ENCODE measurements around the gene MC1R.
"Not testable (repeated sequence)": the region's sequence is repeated elsewhere in the genome, so short reads cannot be mapped to it uniquely, and the experiment has no call there.

MC1R gene

DNA sequence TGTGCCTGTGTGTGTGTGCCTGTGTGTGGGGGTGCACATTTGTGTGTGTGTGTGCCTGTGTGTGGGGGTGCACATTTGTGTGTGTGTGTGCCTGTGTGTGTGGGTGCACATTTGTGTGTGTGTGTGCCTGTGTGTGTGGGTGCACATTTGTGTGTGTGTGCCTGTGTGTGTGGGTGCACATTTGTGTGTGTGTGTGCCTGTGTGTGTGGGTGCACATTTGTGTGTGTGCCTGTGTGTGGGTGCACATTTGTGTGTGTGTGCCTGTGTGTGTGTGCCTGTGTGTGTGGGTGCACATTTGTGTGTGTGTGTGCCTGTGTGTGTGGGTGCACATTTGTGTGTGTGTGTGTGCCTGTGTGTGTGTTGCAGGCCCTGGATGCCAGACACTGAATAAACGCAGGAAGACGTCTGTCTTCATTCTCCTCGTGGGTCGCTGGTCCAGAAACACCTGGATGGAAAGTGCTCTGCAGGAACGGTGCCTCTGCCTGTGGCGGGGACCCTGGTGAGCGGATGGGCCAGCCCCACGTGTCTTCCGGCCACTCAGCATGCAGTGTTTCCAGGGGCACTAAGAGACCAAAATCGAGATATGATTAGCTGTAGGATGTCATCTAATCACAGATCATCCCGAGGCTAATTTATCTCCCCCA is 3.9 kb upstream of the MC1R start:
- DNase-seq (ENCODE audit: low spot score), result not testable (repeated sequence)

DNA sequence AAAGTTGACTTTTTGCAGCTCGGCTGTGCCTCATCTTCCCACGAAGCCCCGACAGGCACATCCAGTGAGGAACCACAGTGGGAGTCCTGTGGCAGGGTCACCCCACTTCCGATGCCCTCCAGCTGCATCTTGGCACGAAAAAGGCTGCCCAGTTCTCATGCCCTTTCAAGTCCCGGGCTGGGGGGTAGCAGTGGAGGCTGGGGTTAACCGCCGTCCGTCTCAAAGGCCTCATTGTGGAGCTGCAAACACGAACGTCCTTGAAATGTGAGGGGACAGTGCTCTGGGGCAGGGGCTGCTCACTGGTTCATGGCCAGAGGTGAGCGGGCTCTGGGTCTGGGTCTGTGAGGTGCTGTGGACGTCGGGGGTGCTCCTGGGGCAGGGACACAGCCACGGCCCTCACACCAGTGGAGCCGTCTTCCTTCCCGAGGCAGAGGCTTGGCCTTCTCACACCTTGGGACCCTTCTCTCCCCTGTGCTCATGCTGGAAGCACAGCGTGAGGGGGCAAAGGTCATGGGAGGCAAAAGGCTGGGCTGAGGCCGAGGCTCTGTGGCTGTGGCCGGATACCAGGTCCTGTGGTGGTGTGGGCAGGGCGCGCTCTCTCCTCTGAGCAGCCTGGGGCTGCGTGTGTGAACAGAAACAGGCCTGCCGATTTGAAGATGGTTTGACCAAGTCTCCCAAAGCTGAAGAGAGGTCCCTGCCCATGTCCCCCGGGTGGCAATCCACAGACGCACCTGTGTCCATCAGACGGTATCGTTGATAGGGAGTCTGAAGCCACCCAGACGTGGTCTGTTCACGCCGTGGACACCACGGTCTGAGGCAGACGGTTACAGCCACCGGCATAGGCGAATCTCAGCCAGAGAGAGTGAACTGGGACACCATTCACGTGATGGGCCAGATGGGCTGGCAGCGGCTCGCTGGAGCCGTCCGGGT is 3.1 kb upstream of the MC1R start:
- no peak for DNase-seq (ENCODE audit: low spot score)

DNA sequence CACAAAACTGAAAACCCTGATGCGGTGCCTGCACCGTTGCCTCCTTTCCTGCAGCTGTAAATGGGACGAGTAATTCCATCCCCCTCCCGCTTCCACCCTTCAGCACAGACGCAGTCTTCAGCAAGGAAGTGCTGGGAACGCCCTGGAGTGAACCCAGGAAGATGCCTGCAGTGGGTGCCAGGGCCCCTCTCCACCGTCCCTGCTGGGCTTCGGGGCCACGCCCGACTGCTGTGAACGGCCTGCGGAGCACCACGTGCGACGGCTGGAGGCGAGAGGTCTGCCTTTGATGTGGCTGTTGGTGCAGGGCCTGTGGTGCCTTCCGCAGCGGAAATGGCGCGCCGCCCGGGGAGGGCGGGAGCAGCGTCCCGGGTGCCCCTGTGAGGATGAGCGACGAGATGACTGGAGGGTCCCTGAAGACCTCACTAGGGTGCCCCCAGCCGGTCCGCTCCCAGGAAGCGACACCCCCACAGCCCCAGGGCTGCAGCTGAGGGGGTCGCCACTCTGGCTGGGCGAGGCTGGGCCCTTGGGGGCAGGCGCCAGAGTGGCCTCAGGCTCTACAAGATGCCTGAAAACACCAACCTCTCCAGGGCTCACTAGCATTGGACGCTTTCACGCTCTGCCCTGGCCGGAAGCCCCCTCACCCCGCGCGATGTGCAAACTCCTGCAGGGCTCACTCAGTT is 749 bp upstream of the MC1R start:
- DNase-seq (ENCODE audit: low spot score), result no peak

DNA sequence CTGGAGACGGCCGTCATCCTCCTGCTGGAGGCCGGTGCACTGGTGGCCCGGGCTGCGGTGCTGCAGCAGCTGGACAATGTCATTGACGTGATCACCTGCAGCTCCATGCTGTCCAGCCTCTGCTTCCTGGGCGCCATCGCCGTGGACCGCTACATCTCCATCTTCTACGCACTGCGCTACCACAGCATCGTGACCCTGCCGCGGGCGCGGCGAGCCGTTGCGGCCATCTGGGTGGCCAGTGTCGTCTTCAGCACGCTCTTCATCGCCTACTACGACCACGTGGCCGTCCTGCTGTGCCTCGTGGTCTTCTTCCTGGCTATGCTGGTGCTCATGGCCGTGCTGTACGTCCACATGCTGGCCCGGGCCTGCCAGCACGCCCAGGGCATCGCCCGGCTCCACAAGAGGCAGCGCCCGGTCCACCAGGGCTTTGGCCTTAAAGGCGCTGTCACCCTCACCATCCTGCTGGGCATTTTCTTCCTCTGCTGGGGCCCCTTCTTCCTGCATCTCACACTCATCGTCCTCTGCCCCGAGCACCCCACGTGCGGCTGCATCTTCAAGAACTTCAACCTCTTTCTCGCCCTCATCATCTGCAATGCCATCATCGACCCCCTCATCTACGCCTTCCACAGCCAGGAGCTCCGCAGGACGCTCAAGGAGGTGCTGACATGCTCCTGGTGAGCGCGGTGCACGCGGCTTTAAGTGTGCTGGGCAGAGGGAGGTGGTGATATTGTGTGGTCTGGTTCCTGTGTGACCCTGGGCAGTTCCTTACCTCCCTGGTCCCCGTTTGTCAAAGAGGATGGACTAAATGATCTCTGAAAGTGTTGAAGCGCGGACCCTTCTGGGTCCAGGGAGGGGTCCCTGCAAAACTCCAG is 1.1 kb downstream of the MC1R start:
- no peak for DNase-seq (ENCODE audit: low spot score)

DNA sequence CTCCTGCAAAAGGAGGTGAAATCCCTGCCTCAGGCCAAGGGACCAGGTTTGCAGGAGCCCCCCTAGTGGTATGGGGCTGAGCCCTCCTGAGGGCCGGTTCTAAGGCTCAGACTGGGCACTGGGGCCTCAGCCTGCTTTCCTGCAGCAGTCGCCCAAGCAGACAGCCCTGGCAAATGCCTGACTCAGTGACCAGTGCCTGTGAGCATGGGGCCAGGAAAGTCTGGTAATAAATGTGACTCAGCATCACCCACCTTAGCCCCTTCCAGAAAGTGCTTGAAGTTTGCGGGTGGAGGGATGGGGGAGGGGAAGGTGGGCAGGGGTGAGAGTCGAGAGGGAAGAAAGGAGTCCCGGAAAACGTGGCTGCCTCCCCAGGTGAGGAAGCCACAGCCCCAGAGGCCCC is 2.1 kb downstream of the MC1R start:
- no peak for DNase-seq (ENCODE audit: low spot score)

DNA sequence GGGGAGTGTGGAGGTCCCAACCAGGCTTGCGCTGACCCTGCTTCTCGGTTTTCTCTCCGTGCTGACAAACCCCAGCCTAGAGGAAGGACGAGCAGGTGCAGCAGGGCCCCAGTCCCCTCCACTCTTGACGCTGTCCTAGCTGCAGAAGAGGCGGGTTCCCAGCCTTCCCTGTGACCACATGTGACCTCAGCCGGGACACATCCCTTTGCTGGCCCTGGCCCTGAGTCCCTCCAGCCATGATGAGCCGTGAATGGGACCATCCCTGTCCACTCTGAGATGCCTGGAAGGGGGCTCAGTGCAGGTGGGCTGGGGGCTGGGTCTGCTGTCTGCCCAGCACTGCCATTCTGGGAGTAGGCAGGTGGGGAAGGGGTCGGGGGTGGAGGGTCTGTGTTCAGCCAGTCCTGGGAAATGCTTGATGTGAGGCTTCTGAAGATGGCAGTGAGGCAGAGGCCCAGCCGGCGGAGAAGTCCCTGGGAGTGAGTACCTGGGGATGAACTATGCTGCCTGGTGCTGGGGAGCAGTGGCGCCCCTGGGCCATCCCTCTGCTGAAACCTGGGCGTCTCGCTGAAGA is 2.6 kb downstream of the MC1R start:
- DNase-seq (ENCODE audit: low spot score), result no peak

DNA sequence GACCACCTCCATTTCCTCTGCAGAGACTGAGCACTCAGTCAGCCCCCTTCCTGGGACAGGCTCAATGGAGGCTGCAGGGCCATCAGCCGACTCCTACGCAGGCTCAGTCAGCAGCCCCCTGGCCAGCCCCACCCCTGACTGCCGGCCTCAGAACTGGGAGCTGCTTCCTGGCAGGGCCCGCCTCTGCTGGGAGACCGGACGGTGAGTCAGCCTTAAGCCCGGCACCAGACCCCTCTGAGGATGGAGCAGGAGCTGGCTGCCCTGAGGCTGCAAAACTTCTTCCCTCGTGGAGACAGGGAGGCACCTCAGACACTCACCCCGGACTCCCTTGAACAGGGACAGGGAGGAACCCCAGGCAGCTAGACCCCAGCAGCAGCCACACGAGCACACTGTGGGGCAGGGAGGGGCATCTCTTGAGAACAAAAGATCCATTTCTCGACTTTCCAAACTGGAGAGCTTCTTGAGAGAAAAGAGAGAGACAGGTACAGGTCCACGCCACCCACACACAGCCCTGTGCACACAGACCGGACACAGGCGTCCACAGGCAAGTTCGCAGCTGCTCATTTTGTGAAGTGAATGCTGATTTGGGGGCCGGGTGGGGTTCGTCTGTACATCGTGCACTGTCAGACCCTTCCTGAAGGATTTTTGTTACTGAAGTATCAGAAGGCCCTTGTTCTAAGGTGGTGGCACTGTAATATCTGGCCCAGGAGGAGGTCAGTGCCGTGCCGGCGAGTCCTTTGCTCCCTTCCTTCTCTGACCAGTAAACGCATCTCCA is 3.2 kb downstream of the MC1R start:
- DNase-seq (ENCODE audit: low spot score), result no peak

DNA sequence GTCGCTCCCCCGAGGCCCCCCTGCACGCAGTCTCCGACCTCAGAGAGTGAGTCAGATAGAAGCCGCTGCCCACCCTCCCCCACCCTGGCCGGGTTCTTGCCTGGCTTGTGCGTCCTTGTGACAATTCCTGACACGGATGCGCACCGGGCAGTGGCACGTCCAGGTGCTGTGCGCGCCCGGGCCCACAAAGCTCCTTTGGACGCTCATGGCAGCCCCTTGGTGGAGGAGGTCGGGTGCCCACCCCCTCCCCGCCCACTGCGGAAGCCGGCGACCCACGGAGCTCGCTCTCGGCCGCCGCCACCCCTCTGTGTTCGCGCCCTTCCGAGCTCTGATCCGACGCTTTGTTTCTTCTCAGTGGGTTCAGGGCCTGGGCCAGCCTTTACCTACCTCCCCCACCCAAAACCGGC is 3.8 kb downstream of the MC1R start:
- DNase-seq (ENCODE audit: low spot score), result no peak

DNA sequence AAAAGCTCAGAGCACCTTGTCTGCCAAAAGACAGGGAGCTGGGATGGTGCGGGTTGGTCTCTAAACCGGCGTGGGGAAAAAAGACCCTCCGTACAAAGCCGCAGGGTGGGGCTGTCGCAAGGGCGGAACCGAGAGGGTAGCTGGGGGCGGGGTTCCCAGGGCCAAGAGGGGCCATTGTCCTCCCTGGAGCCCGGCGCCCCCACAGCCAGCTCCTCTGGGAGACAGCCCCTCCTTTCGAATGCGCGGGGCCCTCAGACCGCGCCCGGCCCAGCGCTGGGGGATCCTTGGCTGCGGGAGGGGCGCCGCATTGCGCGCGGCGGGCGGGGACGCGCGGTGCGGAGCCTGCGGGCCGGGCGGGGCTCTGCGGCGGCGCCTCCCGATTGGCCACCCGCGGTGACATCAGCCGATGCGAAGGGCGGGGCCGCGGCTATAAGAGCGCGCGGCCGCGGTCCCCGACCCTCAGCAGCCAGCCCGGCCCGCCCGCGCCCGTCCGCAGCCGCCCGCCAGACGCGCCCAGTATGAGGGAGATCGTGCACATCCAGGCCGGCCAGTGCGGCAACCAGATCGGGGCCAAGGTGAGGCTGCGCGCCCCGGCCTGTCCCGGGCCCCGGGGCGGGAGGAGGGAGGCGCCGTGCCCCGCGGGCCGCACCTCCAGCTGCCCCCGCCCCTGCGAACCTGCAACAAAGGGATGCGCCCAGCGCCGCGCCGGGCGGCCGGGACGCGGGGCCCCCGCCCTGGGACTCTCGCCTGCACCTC is 4.4 kb downstream of the MC1R start, which contains the start of gene TUBB3:
Gene TUBB3, plus strand, starts transcription at position 459 of the 756 bp plus-strand sequence. Its CDS starts 60 bp downstream, at position 519.
- DNase-seq (ENCODE audit: low spot score), result peak; percentile 83

DNA sequence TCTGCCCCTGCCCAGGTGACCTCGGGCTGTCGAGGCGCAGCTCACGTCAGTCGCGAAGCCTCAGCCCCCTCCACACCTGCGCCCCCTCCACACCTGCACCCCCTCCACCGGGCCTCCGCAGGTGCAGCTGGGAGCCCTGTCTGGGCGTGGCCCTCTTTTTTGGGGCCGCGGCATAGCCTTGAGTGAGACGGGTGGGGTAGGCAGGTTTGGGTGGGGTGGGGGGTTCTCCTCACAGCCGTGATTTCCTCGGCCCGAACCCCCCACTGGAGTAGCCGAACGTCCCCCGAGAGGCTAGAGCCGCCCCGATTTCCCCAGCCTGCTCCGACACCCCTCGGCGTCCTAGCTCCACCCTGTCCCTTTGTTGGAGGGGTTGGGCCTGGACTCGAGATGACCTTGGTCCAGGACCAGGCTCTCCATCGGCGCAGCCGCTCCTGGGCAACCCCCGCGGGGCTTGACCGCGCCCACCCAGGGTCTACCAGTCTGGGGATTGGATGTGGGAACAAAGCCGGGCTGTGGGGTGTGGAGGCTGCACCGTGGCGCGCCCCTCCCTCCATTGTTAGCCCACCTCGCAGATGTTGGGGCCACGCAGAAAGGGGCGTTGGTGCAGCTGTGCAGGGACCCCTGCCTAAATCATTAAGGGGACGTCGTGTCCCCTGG is 5.1 kb downstream of the MC1R start:
- no peak for DNase-seq (ENCODE audit: low spot score)

DNA sequence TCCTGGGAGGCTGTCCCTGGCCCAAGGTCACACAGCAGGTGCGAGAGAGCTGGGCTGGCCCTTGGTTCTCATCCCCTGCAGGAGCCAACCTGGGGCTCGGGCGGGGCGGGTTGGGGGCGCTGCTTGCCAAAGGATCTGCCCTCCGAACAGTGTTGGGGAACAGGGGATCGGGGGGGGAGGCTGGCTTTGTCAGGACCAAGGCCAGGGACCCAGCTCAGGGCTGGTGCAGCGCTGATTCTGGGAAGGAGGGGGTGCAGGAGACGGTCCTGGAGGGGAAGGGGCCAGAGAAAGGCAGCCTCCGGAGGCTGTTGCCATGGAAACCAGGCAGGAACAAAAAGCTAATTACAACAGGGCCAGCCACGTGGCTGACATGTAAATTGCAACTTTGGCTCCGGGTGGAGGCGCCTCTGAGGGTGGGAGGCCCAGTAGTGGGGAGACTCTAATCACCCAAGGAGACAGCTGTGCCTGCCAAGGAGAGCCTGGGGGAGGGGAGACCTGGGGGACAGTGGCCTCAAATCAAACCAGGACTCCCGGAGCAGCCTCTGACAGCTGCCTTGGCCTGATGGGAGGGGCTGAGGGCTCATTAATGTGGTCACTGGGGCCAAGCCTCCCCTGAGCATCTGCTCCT is 5.7 kb downstream of the MC1R start:
- peak; percentile 79 for DNase-seq (ENCODE audit: low spot score)

DNA sequence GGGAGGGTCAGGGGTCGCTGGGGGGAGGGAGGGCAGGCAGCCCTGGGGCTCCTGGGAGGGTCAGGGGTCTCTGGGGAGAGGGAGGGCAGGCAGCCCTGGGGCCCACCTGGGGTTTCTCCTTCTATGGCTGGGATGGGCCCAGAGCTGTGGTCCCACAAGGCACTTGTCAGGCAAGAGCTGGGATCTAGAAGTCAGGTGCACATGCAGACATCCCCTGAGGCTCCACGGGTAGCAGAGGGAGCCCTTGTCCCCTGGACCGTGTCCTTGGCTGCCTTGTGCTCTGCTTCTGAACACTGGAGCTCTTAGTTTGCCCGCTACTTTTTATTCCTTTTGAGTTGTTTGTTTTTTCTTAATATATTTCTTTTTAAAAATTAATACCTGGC is 6.3 kb downstream of the MC1R start:
- no peak for DNase-seq (ENCODE audit: low spot score)

DNA sequence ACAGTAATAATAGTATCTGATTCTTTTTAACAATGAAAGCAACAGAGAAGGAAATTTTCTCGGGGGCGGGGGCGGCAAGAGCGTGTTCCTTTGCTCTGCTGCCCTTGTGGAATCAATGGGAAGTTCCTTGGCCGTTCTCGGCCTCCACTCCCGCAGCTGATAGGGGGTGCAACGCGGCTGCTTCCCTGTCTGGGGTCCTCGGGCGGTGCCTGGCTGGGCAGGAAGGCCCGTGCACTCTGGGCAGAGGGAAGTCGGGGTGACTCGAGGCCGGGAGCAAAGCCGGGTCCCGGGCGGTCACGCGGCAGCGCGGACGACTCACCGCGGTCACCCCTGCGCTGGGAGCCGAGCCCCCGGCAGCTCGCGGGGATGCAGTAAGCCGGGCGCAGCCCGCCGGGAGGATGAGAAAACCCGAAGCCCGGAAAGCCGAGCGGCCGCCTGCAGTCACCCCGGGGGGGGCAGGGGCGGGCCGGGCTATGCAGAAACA is 7.0 kb downstream of the MC1R start:
- no peak for DNase-seq (ENCODE audit: low spot score)

DNA sequence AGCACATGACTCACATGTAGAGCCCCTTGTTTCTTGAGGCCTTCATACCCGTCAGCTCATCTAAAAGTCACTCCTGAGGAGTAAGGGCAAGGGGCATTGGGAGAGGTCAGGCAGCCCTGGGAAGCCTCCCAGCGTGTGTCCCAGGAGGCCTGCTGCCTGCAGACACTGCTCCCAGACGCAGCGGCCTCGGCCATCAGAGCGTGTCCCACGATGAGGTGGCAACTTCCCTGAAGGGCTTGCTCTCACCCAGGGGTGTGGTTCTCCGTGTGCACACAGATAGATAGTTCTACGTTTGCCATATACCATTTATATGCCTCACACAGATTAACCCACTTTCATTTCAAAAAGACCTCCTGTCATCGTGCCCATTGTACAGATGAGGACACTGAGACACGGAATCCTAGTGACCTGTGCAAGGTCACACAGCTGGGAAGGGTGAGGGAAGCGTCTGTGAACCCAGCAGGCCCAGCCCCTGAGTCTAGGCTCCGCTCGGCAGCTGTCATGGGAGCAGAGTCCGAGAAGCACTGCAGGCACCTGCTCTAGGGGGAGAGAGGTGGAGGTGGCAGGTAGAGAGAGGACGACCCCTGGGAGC is 12.7 kb downstream of the MC1R start:
- DNase-seq (ENCODE audit: low spot score), result no peak

DNA sequence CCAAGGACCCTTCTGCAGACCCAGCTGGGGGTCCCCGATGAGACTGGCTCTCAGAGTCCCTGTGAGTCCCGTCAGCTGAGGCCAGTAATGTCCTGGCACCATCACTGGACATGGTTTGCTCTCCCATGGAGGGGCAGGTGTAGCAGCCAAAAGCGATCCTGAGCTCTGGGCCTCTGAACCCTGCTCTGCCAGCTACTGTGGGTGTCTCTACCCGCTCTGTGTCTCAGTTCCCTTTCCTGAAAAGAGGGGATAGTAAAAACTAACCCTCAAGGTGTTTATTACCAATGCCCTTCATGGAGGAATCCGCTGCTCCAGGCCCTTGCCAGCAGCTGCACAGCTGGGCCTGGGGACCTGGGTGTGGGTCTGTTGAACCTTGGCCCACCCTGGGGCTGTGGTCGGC is 13.3 kb downstream of the MC1R start:
- DNase-seq (ENCODE audit: low spot score), result no peak

DNA sequence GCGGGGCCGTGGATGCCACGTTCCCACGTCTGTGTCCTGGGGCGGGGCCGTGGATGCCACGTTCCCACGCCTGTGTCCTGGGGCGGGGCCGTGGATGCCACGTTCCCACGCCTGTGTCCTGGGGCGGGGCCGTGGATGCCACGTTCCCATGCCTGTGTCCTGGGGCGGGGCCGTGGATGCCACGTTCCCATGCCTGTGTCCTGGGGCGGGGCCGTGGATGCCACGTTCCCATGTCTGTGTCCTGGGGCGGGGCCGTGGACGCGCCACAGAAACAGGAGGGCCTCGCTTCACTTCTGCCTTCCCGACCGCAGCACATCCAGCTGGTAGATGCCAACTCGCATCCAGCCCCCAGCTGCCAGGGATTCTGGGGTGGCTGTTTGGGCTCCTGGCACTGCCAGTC is 15.4 kb downstream of the MC1R start:
- DNase-seq (ENCODE audit: low spot score), result not testable (repeated sequence)

DNA sequence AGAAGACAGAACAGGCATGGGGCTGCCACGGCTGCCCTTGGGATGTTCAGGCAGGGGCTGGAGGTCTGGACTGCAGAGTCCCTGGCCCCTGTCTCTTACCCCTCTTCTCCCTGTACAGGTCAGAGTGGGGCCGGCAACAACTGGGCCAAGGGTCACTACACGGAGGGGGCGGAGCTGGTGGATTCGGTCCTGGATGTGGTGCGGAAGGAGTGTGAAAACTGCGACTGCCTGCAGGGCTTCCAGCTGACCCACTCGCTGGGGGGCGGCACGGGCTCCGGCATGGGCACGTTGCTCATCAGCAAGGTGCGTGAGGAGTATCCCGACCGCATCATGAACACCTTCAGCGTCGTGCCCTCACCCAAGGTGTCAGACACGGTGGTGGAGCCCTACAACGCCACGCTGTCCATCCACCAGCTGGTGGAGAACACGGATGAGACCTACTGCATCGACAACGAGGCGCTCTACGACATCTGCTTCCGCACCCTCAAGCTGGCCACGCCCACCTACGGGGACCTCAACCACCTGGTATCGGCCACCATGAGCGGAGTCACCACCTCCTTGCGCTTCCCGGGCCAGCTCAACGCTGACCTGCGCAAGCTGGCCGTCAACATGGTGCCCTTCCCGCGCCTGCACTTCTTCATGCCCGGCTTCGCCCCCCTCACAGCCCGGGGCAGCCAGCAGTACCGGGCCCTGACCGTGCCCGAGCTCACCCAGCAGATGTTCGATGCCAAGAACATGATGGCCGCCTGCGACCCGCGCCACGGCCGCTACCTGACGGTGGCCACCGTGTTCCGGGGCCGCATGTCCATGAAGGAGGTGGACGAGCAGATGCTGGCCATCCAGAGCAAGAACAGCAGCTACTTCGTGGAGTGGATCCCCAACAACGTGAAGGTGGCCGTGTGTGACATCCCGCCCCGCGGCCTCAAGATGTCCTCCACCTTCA is 16.2 kb downstream of the MC1R start:
- DNase-seq (ENCODE audit: low spot score), result no peak
